Psoas muscle (tissue), 8 donors: ENCODE measurements around the gene MAP2K1. TPM values are rescaled to one million over a fixed set of nuclear protein-coding genes. Genes with fewer than 3 reads are reported as not detected.

Experiments used
- ATAC-seq, 4 donors: fragments of 200-7000 bp; cut with Tn5 transposase; one replicate each; pipeline ENCODE4 v1.9.1; 2020; ENCODE audit warnings: moderate library complexity in 3 of 4, mild to moderate bottlenecking in 2 of 4
- DNase-seq, 2 donors: peaks; one replicate each; pipeline ENCODE4 v3.0.0-alpha.2; 2020
- H3K27ac ChIP-seq: fragments of 200-600 bp; one replicate; pipeline ENCODE4 v1.8.0; 2022
- H3K27me3 ChIP-seq, 3 donors: fragments of 200-600 bp in 1 of 3; one replicate each; pipeline versions ENCODE4 v1.6.1 to v1.8.0; 2013 to 2022; ENCODE audit warnings: low read length in 2 of 3, mild to moderate bottlenecking in 2 of 3, moderate library complexity in 1 of 3; ENCODE audit not compliant: insufficient read depth in 3 of 3
- H3K36me3 ChIP-seq, 2 donors: fragments of 200-600 bp in 1 of 2; one replicate each; pipeline versions ENCODE4 v1.6.1 to v1.8.0; 2013 to 2022; ENCODE audit warnings: low read depth in 1 of 2, mild to moderate bottlenecking in 1 of 2, moderate library complexity in 1 of 2; ENCODE audit not compliant: insufficient read depth in 1 of 2
- H3K4me1 ChIP-seq: fragments of 200-600 bp; one replicate; pipeline ENCODE4 v1.8.0; 2022
- H3K4me3 ChIP-seq: fragments of 200-600 bp; one replicate; pipeline ENCODE4 v1.8.0; 2022; ENCODE audit warnings: mild to moderate bottlenecking
- H3K9me3 ChIP-seq: fragments of 200-600 bp; one replicate; pipeline ENCODE4 v1.8.0; 2022
- WGBS, 3 donors: extraction: QIAGEN DNeasy Blood & Tissue Kit; methylation state at CpG; one replicate each; pipeline versions ENCODE4 v1.1.6 to v1.1.7; 2013; 5-methylcytosine and 5-hydroxymethylcytosine counted together
- intact Hi-C, 2 donors: fragments of 100-400 bp; cut with DNase I; formaldehyde crosslinking; loops; one replicate each; pipeline versions ENCODE4 v1.11.0 to v1.14.2; 2022
- polyA plus RNA-seq, 3 donors: library from polyadenylated mRNA; stranded (reverse); fragments of 200-250 nt; gene quantifications; one replicate each; pipeline ENCODE4 v1.2.3, GENCODE V29; 2013
- total RNA-seq, 4 donors: library from RNA; stranded (reverse); fragmentation: NEBNext Ultra II Directional in 2 of 4; extraction: Animal tissue kit (Norgen Biotek cat#: 25700) in 2 of 4; gene quantifications; one replicate each; pipeline versions ENCODE4 v1.2.1 to v1.2.4, GENCODE V29; 2021 to 2023
- TF ChIP-seq, protein P1 (sequence below): fragments of 200-600 bp; IDR thresholded peaks from one replicate; pipeline ENCODE4 v1.8.0; 2022; ENCODE audit warnings: antibody characterized with exemption
- donor health status: healthy with polysubstance abuse.
- donor health status: DM: no; HTN: no; CAD: no; lungs with moderate emphysema.
- donor health status: Bipolar disorder and iron deficiency.
- donor health status: healthy.
- donor health status: DM: yes; HTN: yes; CAD: no.
- donor health status: DM: no; HTN: no; CAD: no.
- donor health status: DM: no; HTN: no; CAD: no.
- donor health status: DM: yes; HTN: yes; CAD: no.

Gene MAP2K1
- total and polyA plus RNA-seq, 7 donors, result 56.3 to 135 (median 66.9) TPM

GRCh38 chr15:66472176-66472999 is 85.7 kb downstream of the MAP2K1 start:
- peak in 2 of 4 donors; percentile 38 to 43 for ATAC-seq
- WGBS, 3 donors, result 58 to 75% (median 60%) methylated on average over 8 of the region's 8 CpGs
- DNase-seq, result no peak

GRCh38 chr15:66474135-66474534 is 87.4 kb downstream of the MAP2K1 start:
- Histone ChIP-seq H3K4me3 (no peak overlapping the region), H3K27ac (no peak overlapping the region), H3K4me1 (peaks cover 5% of the 10 kb centered on the region), H3K27me3 (no peaks in the 10 kb centered on the region), H3K9me3 (no peaks in the 10 kb centered on the region), H3K36me3 (no peaks in the 10 kb centered on the region)
- DNase-seq, result no peak
- intact Hi-C loops, result no loop called here
- ATAC-seq, result no peak
- TF ChIP-seq, protein P1, sequence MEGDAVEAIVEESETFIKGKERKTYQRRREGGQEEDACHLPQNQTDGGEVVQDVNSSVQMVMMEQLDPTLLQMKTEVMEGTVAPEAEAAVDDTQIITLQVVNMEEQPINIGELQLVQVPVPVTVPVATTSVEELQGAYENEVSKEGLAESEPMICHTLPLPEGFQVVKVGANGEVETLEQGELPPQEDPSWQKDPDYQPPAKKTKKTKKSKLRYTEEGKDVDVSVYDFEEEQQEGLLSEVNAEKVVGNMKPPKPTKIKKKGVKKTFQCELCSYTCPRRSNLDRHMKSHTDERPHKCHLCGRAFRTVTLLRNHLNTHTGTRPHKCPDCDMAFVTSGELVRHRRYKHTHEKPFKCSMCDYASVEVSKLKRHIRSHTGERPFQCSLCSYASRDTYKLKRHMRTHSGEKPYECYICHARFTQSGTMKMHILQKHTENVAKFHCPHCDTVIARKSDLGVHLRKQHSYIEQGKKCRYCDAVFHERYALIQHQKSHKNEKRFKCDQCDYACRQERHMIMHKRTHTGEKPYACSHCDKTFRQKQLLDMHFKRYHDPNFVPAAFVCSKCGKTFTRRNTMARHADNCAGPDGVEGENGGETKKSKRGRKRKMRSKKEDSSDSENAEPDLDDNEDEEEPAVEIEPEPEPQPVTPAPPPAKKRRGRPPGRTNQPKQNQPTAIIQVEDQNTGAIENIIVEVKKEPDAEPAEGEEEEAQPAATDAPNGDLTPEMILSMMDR, result no peak
- WGBS, 3 donors, result 79 to 87% (median 81%) methylated on average over 2 of the region's 2 CpGs

More at GRCh38 chr15:66472176-66472999, 85.7 kb downstream of the MAP2K1 start:
- no peaks in the 10 kb centered on the region for H3K27me3 ChIP-seq
- intact Hi-C loops, result no loop called here
- H3K36me3 ChIP-seq, result no peaks in the 10 kb centered on the region
- no peaks in the 10 kb centered on the region for H3K9me3 ChIP-seq
- no peak overlapping the region for H3K4me3 ChIP-seq
- H3K27ac ChIP-seq, result no peak overlapping the region
- peaks cover 5% of the 10 kb centered on the region for H3K4me1 ChIP-seq
- TF ChIP-seq, protein P1, result no peak

DNA sequence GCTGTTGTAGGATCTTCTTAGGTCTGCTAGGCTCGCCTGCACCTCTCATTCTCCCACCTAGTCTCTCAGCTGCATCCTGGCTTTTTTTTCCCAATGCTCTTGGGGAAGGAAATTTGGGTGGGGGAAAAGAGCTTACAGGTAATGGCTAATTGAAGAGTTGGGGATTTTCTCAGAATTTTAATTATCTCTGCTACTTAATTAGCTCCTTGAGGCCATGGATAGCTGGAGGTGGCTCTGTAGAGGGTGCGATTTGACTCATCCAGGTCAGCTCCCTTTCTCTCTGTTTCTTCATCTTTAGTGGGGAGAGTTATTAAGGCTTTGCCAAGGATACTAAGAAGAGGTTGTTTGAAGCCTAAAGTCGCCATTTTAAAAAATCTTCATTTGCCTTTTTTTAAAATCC is 88.3 kb downstream of the MAP2K1 start:
- H3K27ac ChIP-seq, result no peak overlapping the region
- no peaks in the 10 kb centered on the region for H3K9me3 ChIP-seq
- intact Hi-C loops, result loop anchor here in 1 of 2 donors (5.0 kb wide), 1 partner anchor 73 kb away; no protein-coding TSS in a partner anchor
- DNase-seq (no peak), ATAC-seq (no peak)
- H3K27me3 ChIP-seq, result no peaks in the 10 kb centered on the region
- 90 to 98% (median 95%) methylated on average over 3 of the region's 3 CpGs for WGBS, 3 donors
- TF ChIP-seq, protein P1, result no peak
- peaks cover 5% of the 10 kb centered on the region for H3K4me1 ChIP-seq
- no peaks in the 10 kb centered on the region for H3K36me3 ChIP-seq
- H3K4me3 ChIP-seq, result no peak overlapping the region

DNA sequence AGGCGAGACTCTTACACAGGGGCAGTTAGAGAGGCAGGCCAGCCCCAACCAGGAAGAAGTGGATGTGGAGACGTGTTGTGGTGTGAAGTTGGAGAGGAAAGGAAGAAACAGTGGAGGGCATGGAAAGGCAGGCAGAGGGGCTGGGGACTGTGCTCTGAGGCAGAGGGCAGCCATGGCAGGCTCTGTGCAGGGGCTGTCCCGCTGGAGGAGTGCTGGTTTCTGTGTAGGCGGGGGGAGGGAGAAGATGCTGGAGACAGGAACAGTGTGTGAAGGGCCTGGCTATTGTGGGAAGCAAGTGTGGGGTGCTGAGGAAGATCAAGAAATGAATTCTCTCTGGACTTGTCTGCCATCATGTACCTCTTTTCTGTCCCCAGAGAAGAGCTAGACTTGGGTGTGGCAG is 89.8 kb downstream of the MAP2K1 start:
- intact Hi-C loops, result loop anchor here in 1 of 2 donors (5.0 kb wide), 1 partner anchor 74 kb away; no protein-coding TSS in a partner anchor
- H3K36me3 ChIP-seq, result peaks cover 0 to 7% of the 10 kb centered on the region in 2 donors
- H3K4me3 ChIP-seq, result no peak overlapping the region
- no peak for DNase-seq
- no peak overlapping the region for H3K27ac ChIP-seq
- no peaks in the 10 kb centered on the region for H3K27me3 ChIP-seq
- no peak for ATAC-seq
- TF ChIP-seq, protein P1, result no peak
- peaks cover 5% of the 10 kb centered on the region for H3K4me1 ChIP-seq
- 89 to 94% (median 89%) methylated on average over 4 of the region's 4 CpGs for WGBS, 3 donors
- H3K9me3 ChIP-seq, result no peaks in the 10 kb centered on the region
